ENCODE measurements around the gene SMIM3. TPM values are rescaled to one million over a fixed set of nuclear protein-coding genes. Genes with fewer than 3 reads are reported as not detected.

Gene SMIM3
- total RNA-seq, 6 donors from 2014 or later = 20.4 to 40.0 (median 21.6) TPM

GRCh38 chr5:150794927-150795326 is 16.4 kb downstream of the SMIM3 start:
- H3K27ac ChIP-seq = no peak overlapping the region
- H3K9me3 ChIP-seq = no peaks in the 10 kb centered on the region
- no peak for DNase-seq
- TF ChIP-seq POLR2A (IDR thresholded peaks at IDR 0.05) (no peak), POLR2AphosphoS5 (IDR thresholded peaks at IDR 0.05) (no peak), EP300 (IDR thresholded peaks at IDR 0.05) (no peak), CTCF (IDR thresholded peaks at IDR 0.05) (no peak)
- peaks cover 5 to 28% (median 13%) of the 10 kb centered on the region in 4 donors for H3K36me3 ChIP-seq
- no peak overlapping the region for H3K4me3 ChIP-seq
- no peak for ATAC-seq (ENCODE audit: low FRiP score in 2 of 2)
- H3K27me3 ChIP-seq = no peaks in the 10 kb centered on the region
- 80 to 90% methylated on average over 2 of the region's 2 CpGs for whole genome bisulfite sequencing, 2 donors
- peaks cover 2 to 20% (median 11%) of the 10 kb centered on the region in 4 donors for H3K4me1 ChIP-seq

GRCh38 chr5:150797384-150797783 is 18.8 kb downstream of the SMIM3 start:
- DNase-seq = no peak
- Histone ChIP-seq H3K9me3 (no peaks in the 10 kb centered on the region), H3K27ac (no peak overlapping the region), H3K36me3 (peaks cover 5 to 28% (median 13%) of the 10 kb centered on the region in 4 donors), H3K4me1 (peaks cover 0 to 13% (median 5%) of the 10 kb centered on the region in 4 donors), H3K27me3 (no peaks in the 10 kb centered on the region), H3K4me3 (no peak overlapping the region)
- TF ChIP-seq POLR2AphosphoS5 (IDR thresholded peaks at IDR 0.05) (no peak), EP300 (IDR thresholded peaks at IDR 0.05) (no peak), POLR2A (IDR thresholded peaks at IDR 0.05) (no peak), CTCF (IDR thresholded peaks at IDR 0.05) (no peak)
- no peak for ATAC-seq (ENCODE audit: low FRiP score in 2 of 2)
- WGBS, 2 donors = 89 to 96% methylated on average over 2 of the region's 2 CpGs

GRCh38 chr5:150801117-150801927 is 22.8 kb downstream of the SMIM3 start:
- TF ChIP-seq CTCF (IDR thresholded peaks at IDR 0.05) (peak; percentile 12 to 61 (median 44)), POLR2AphosphoS5 (IDR thresholded peaks at IDR 0.05) (no peak), POLR2A (IDR thresholded peaks at IDR 0.05) (no peak)
- peaks cover 0 to 15% (median 4%) of the 10 kb centered on the region in 4 donors for H3K36me3 ChIP-seq
- peak overlapping the region in 3 of 4 donors; percentile 19 to 44 (median 40) for H3K4me3 ChIP-seq
- DNase-seq = no peak
- 9 to 12% methylated on average over 15 of the region's 15 CpGs for WGBS, 2 donors
- no peaks in the 10 kb centered on the region for H3K27me3 ChIP-seq
- peak; percentile 88 to 93 for ATAC-seq (ENCODE audit: low FRiP score in 2 of 2)
- peak overlapping the region in 3 of 4 donors; percentile 40 to 65 (median 52) for H3K27ac ChIP-seq
- peaks cover 0 to 13% (median 5%) of the 10 kb centered on the region in 4 donors for H3K4me1 ChIP-seq
- no peaks in the 10 kb centered on the region for H3K9me3 ChIP-seq

GRCh38 chr5:150804388-150804787 is 25.8 kb downstream of the SMIM3 start:
- H3K27ac ChIP-seq = no peak overlapping the region
- peaks cover 0 to 13% (median 5%) of the 10 kb centered on the region in 4 donors for H3K4me1 ChIP-seq
- ATAC-seq (ENCODE audit: low FRiP score in 2 of 2) = no peak
- H3K4me3 ChIP-seq = no peak overlapping the region
- H3K27me3 ChIP-seq = no peaks in the 10 kb centered on the region
- no peak for TF ChIP-seq EP300 (IDR thresholded peaks at IDR 0.05)
- no peaks in the 10 kb centered on the region for H3K9me3 ChIP-seq
- H3K36me3 ChIP-seq = no peaks in the 10 kb centered on the region
- WGBS, 2 donors = 93 to 94% methylated on average over 6 of the region's 6 CpGs
- DNase-seq = no peak

- ATAC-seq (ENCODE audit: low FRiP score in 2 of 2) (no peak), DNase-seq (no peak)
- Histone ChIP-seq H3K4me3 (no peak overlapping the region), H3K27ac (no peak overlapping the region), H3K4me1 (no peaks in the 10 kb centered on the region), H3K9me3 (no peaks in the 10 kb centered on the region), H3K36me3 (no peaks in the 10 kb centered on the region), H3K27me3 (no peaks in the 10 kb centered on the region)
- 67 to 75% methylated on average over 3 of the region's 3 CpGs for WGBS, 2 donors
- TF ChIP-seq POLR2A (IDR thresholded peaks at IDR 0.05) = no peak
- no peak for TF ChIP-seq POLR2AphosphoS5 (IDR thresholded peaks at IDR 0.05)
- no peak for TF ChIP-seq CTCF (IDR thresholded peaks at IDR 0.05)
- no peak for TF ChIP-seq EP300 (IDR thresholded peaks at IDR 0.05)
These were observed 30.8 kb downstream of the SMIM3 start for GRCh38 chr5:150809363-150809762.
